HG03175 (cell line): Measurements from ENCODE around the gene WSCD1.

ENCODE experiments used
- ATAC-seq: cut with Tn5 transposase; IDR thresholded peaks from one replicate; pipeline ENCODE4 v1.9.1; 2021; ENCODE audit warnings: mild to moderate bottlenecking, moderate library complexity; ENCODE audit not compliant: unreplicated experiment

Gene WSCD1

DNA sequence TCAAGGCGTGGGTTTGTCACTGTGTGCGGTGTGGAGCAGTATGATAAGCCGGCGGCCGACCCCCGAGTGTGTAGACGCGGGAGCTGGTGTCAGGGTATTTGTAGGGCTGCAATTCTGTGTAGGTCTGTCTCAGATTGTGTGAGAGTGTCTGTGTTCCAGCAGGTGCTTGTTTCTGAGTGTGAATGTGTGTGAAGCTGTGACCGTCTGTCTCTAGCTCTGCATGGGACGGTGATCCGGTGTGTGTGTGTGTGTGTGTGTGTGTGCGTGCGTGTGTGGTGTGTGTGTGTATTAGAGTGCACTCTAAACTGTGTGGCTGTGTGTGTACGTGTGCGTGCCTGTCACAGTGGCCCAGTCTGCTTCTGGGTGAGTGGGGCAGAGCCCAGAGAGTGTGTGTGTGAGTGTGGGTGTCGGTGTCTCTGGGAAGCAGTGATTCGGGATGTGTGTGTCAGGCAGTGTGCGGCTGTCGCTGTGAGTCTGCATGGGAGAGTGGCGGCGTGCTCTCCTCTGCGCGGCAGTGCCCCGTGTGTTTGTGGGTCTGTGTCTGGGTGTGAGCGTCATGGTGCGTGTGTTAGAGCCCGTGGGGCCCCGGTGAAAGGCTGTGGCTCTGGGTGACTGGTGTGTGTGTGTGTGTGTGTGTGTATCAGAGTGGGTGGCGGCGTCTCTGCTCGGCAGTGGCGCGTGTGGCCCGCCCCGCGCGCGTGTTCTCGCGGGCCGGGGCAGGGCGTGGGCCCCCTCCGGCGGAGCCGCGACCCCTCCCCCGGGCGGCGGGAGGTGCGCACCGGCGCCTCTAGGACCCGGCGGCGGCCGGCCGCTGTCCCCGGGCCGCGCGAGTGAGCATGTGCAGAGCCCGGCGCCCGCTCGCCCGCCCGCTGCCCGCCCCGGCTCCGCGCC lies at the start of gene WSCD1:
WSCD1 (plus strand) TSS at position 841 of the 891 bp plus-strand sequence. CDS start 10,280 bp downstream, outside the sequence.
- no peak for ATAC-seq

DNA sequence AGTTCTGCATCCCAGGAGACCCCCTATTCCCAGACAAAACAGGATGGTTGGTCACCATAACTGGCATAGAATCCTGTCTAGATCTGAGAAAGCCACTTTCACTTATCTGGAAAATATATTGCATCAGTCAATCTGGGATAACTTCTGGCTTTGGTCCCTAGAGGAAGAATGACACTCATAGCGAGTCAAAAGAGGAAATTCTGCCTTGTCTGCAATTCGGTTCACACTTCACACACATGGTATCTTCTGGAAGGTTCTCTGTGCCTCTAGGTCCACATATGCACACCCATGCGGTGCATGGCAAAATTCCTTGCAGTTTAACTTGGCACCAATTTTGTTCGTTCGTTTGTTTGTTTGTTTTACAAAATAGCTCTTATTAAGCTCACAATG lies 49.2 kb upstream of the WSCD1 start:
- ATAC-seq: no peak

GRCh38 chr17:6021627-6022026 lies 48.6 kb upstream of the WSCD1 start:
- ATAC-seq: no peak

- no peak for ATAC-seq
Observed at GRCh38 chr17:6023036-6023831, 46.9 kb upstream of the WSCD1 start.

- ATAC-seq: no peak
Observed at GRCh38 chr17:6024576-6024975, 45.6 kb upstream of the WSCD1 start.

- no peak for ATAC-seq
Observed at GRCh38 chr17:6027342-6028024, 42.7 kb upstream of the WSCD1 start.

- no peak for ATAC-seq
Observed at GRCh38 chr17:6028294-6028693, 41.9 kb upstream of the WSCD1 start.

GRCh38 chr17:6035801-6036394 lies 34.3 kb upstream of the WSCD1 start:
- ATAC-seq: no peak

DNA sequence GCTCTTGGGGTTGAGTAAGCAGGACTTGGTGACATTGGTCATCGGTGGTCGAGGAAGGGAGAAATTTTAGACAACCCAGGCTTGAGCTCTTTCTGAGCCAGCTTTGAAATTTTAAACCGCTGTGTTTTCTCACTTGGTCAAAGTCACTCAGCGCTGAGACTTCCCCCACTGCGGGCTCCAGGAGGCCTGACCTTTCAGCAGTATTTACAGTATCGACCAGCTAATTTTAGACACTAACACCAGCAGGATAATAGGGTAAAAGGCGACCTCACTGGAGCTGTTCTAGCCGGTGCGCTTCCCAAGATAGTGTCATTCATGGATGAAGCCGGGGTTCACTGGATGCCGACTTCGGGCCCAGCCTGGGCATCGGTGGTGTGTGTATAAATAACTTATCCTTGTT lies 29.7 kb upstream of the WSCD1 start:
- ATAC-seq: no peak

- no peak for ATAC-seq
Observed at GRCh38 chr17:6041246-6041645, 28.9 kb upstream of the WSCD1 start.

- ATAC-seq: no peak
Observed at GRCh38 chr17:6043405-6043804, 26.8 kb upstream of the WSCD1 start.

DNA sequence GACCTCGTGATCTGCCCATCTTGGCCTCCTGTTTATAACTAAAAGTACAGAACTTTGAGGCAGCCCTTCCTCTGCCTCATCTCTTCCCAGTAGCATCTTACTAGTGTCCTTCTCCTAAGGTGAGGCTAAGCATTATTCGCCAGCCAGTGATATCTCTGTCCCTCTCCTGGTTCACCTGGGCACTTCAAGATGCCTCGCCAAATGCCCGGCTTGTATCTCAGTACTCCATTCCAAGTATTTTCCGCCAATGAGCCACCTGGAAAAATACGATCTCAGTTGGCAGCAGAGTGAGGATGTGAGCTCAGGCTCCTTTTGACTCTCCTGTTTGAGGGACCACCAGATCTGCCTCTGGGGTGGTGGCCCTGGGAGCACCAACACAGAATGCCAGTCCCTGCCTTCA lies 25.9 kb upstream of the WSCD1 start:
- no peak for ATAC-seq

DNA sequence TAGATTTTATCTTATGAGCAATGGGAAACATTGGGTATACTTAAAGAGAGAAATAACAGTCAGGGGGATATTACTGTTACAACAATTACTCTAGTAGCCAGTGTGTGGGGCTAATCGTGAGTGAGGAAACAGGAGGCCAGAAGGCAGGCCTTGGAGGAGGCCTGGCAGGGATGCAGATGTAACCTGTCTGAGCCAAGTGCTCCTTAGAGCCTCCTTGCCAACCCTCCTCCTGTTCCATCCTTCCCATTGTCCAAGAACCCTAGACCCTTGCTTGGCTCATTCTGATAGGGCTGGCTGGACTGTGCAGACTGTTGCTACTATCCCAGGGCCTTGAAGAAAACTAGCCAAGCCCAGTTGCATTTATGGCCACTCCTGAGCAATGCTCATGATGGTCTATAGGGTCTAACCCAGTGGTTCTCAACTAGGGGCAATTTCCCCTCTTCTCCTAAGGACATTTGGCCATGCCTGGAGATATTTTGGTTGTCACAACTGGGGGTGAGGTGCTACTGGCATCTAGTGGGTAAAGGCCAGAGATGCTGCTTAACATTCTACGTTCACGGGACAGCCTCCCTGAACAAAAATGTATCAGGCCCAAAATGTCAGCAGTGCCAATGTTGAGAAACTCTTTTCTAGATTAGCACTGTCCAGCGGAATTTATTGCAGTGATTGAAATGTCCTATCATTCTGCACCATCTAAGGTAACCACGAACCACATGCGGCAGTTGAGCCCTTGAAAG lies 24.4 kb upstream of the WSCD1 start:
- ATAC-seq: no peak

DNA sequence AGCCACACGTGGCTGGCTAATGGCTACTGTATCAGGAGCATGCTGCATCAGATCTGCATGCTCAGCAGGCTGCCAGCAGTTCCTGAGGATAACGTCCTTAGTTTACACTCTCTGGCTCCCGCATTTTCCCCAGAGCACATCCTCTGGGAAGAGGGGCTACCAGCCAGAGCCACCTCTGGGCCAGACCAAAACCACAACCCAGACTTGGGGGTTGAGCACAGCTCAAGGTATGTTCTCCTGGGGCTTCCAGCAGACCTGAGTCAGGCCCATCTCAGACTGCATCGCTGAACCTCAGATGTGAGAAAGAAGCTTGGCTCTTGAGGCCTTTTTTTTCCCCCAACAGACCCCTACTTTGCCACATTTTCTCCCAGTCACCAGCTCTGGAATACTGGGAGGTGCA lies 23.7 kb upstream of the WSCD1 start:
- no peak for ATAC-seq

- ATAC-seq: no peak
Observed at GRCh38 chr17:6046931-6047330, 23.2 kb upstream of the WSCD1 start.

GRCh38 chr17:6047966-6048365 lies 22.2 kb upstream of the WSCD1 start:
- no peak for ATAC-seq

DNA sequence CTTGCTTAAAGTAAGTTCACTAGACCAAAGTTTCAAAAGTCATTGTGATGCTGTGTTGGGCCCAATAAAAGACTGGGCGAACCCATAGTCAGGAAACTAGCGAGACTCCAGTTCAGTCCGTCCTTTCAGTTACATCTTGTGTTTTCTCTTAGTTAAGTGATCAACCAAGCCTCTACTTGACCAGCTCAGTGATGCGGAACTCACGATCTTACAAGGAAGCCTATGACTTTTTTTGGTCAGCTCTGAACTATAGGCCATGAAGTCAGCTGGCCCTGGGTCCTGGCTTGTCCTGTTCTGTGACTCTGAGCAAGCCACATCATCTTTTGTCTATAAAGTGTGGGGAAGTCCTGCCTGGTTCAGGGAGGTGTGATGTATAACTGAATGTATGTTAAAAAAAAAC lies 21.7 kb upstream of the WSCD1 start:
- ATAC-seq: no peak

DNA sequence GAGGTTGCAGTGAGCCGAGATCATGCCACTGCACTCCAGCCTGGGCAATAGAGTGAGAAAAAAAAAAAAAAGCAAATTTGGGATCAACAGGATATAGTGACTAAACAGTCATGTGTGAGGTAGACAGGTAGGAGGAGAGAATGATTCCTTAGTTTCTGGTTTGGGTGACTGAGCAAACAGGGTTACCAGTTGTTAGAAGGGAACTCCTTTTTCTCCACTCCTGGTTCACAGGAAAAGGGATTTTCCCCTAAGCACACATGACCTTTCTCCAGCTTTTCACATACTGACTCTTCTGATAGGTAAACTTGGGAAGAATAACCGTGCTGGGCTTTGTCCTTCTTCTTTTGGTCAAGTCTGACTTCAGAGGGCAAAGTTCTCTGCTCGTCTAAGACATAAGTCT lies 17.3 kb upstream of the WSCD1 start:
- no peak for ATAC-seq

DNA sequence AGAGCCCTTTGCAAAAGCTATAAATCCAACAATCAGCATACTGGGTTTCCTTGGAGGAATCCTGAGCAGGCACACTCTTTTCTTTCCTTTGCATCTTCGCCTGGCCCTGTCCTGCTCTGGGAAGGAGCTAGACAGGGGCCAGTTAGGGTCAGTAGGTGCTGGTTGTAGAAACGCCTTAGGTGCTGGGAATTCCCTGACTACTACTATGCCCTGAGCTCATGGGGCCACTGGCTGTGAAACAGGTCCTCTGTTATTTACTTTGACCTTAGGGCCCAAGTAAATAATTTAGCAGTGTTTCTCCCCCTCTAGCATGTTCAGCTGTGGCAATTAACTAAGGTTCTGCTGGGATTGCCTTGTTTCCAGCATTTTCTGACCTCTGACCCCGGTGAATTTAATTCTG lies 15.8 kb upstream of the WSCD1 start:
- ATAC-seq: no peak

DNA sequence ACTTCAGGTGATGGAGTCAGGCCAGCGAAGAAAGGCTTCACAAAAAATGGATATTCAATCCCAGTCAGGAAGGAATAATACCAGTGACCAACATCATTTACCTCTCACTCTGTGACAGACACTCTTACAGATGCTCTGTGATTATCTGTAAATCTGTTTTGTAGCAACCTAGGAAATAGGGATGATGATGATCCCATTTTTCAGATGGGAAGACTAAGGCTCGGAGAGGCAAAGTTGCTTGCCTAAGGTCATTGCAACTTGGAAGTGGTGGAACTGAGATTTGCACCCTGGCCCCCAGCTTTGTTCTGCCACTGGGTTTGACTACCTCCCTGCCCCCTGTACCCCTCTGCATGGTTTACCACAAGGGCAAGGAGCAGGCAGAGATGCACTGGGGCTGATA lies 14.1 kb upstream of the WSCD1 start:
- ATAC-seq: no peak
